Fibroblast of villous mesenchyme (primary cell): ENCODE results near the gene FOXD4L4. TPM values are rescaled to one million over a fixed set of nuclear protein-coding genes. Genes with fewer than 3 reads are reported as not detected.
"Not testable (repeated sequence)": the region's sequence is repeated elsewhere in the genome, so short reads cannot be mapped to it uniquely, and the experiment has no call there.

Source experiments
- DNase-seq: peaks from one replicate; pipeline ENCODE4 v3.0.0-alpha.2; 2010; ENCODE audit warnings: low read depth
- H3K4me3 ChIP-seq: 2 replicates; pipeline ENCODE4 v1.5.1; 2011; ENCODE audit warnings: low read depth, mild to moderate bottlenecking, low read length
- total RNA-seq: library from RNA; depleted of rRNA; stranded (reverse); fragments of >200 nt; gene quantifications from 2 replicates; pipeline ENCODE4 v1.2.3, GENCODE V29; 2012

The FOXD4L4 gene
- total RNA-seq, result under 0.01 TPM in 1 of 2 replicates, not detected in the other

GRCh38 chr9:65737096-65737564 lies at the start of gene FOXD4L4:
Gene FOXD4L4 (plus strand): TSS chr9:65737146. CDS start chr9:65737146, 0 bp downstream.
- not testable (repeated sequence) for H3K4me3 ChIP-seq, DNase-seq

GRCh38 chr9:65703550-65703949 lies 33.4 kb upstream of the FOXD4L4 start:
- DNase-seq, result peak; percentile 9
- H3K4me3 ChIP-seq, result not testable (repeated sequence)

DNA sequence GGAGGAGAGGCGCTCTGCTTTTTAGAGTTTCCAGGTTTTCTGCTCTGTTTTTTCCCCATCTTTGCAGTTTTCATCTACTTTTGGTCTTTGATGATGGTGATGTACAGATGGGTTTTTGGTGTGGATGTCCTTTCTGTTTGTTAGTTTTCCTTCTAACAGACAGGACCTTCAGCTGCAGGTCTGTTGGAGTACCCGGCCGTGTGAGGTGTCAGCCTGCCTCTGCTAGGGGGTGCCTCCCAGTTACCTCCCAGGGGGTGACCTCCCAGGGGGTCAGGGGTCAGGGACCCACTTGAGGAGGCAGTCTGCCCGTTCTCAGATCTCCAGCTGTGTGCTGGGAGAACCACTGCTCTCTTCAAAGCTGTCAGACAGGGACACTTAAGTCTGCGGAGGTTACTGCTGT lies 22.5 kb upstream of the FOXD4L4 start:
- DNase-seq, H3K4me3 ChIP-seq: not testable (repeated sequence)

DNA sequence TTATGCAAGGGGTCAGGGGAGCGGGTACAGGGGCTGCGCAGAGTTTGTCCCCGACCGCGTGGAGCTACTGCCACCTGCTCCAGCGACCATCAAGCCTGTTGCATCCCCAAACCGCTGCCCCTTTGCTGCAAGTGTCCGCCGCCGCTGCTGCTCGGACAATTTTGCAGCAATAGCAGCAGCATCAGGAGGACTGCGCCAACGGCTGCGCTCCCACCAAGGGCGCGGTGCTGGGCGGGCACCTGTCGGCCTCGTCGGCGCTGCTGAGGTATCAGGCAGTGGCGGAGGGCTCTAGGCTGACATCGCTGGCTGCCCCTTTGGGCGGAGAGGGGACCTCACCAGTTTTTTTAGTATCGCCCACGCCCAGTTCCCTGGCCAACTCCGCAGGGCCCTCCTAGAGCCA lies 1.2 kb downstream of the FOXD4L4 start:
- not testable (repeated sequence) for H3K4me3 ChIP-seq, DNase-seq

Other genes with a start within 250 kb of the FOXD4L4 start
- gene ZNG1E, start 61.2 kb upstream of the FOXD4L4 start, total RNA-seq, result 28.3 and 32.8 TPM in 2 replicates